B cell (primary cell): ENCODE results near the gene TMC7. TPM values are rescaled to one million over a fixed set of nuclear protein-coding genes. Genes with fewer than 3 reads are reported as not detected.

ENCODE experiments used
- ATAC-seq: fragments of 200-7000 bp; cut with Tn5 transposase; one replicate; pipeline ENCODE4 v1.10.0; 2021; ENCODE audit warnings: low read depth, mild to moderate bottlenecking, moderate number of reproducible peaks, moderate library complexity
- CTCF ChIA-PET: fragments of 350-600 bp; sonication (Branson Sonifier 250); formaldehyde crosslinking; loops from one replicate; lab custom pipeline; 2021; ENCODE audit warnings: antibody characterized with exemption, inconsistent platforms; lab: Charles Lee
- POLR2A ChIA-PET: fragments of 350-600 bp; sonication (Branson Sonifier 250); formaldehyde crosslinking; loops from one replicate; lab custom pipeline; 2021; ENCODE audit warnings: antibody characterized with exemption; lab: Charles Lee
- DNase-seq: peaks from one replicate; pipeline ENCODE4 v3.0.0; 2013
- H2AFZ ChIP-seq: 2 replicates; pipeline ENCODE4 v1.6.1; 2012; ENCODE audit warnings: mild to moderate bottlenecking, low read depth, low read length; ENCODE audit not compliant: insufficient read depth, poor library complexity, severe bottlenecking
- H3K27ac ChIP-seq, 2 donors: 1 replicate in 1 of 2; 2 replicates in 1 of 2; pipeline ENCODE4 v1.5.1; 2012 to 2013; ENCODE audit warnings: low read length in 2 of 2, mild to moderate bottlenecking in 2 of 2, moderate library complexity in 1 of 2
- H3K27me3 ChIP-seq, 4 experiments: fragments of 200-600 bp in 1 of 4; sonication (generic) in 1 of 4; replicated peaks in 1 of 4; 1 replicate in 2 of 4; 2 replicates in 2 of 4; pipeline versions ENCODE4 v1.6.1 to v1.7.0; 2013 to 2016; ENCODE audit warnings: low read length in 3 of 4, mild to moderate bottlenecking in 2 of 4, mixed read lengths in 1 of 4, moderate library complexity in 1 of 4; ENCODE audit not compliant: insufficient read depth in 4 of 4, control insufficient read depth in 3 of 4; ENCODE audit errors: control extremely low read depth in 1 of 4
- H3K36me3 ChIP-seq, 2 experiments: replicated peaks in 1 of 2; 1 replicate in 1 of 2; 2 replicates in 1 of 2; pipeline versions ENCODE4 v1.6.1 to v1.7.1; 2013; ENCODE audit warnings: low read length in 1 of 2; ENCODE audit not compliant: insufficient read depth in 2 of 2, control insufficient read depth in 1 of 2; ENCODE audit errors: control extremely low read depth in 1 of 2, extremely low read depth in 1 of 2
- H3K4me1 ChIP-seq, 2 donors: fragments of 200-600 bp in 1 of 2; sonication (generic) in 1 of 2; 1 replicate in 1 of 2; 2 replicates in 1 of 2; pipeline versions ENCODE4 v1.5.1 to v1.6.1; 2013 to 2017; ENCODE audit warnings: low read length in 2 of 2; ENCODE audit not compliant: control insufficient read depth in 2 of 2, insufficient read depth in 2 of 2
- H3K4me2 ChIP-seq: replicated peaks from 2 replicates; pipeline ENCODE3; 2012; ENCODE audit warnings: mild to moderate bottlenecking, low read depth, low read length; ENCODE audit not compliant: poor library complexity, severe bottlenecking
- H3K4me3 ChIP-seq, 5 experiments: fragments of 200-600 bp in 1 of 5; sonication (generic) in 1 of 5; 1 replicate in 3 of 5; 2 replicates in 2 of 5; pipeline versions ENCODE4 v1.5.1 to v1.7.0; 2011 to 2016; ENCODE audit warnings: low read length in 4 of 5, mild to moderate bottlenecking in 4 of 5, low read depth in 2 of 5, control low read depth in 1 of 5, moderate library complexity in 1 of 5; ENCODE audit not compliant: insufficient read depth in 1 of 5; ENCODE audit errors: control extremely low read depth in 1 of 5, extremely low read depth in 1 of 5
- H3K79me2 ChIP-seq: fragments of 200-600 bp; sonication (generic); one replicate; pipeline ENCODE4 v1.6.0; 2016; ENCODE audit warnings: low read length; ENCODE audit not compliant: control insufficient read depth, insufficient read depth
- H3K9ac ChIP-seq: fragments of 200-600 bp; sonication (generic); 2 replicates; pipeline ENCODE4 v1.6.1; 2017; ENCODE audit warnings: mild to moderate bottlenecking, low read length, moderate library complexity
- H3K9me3 ChIP-seq, 3 donors: one replicate each; pipeline versions ENCODE4 v1.6.1 to v1.7.1; 2013; ENCODE audit warnings: low read length in 2 of 3; ENCODE audit not compliant: control insufficient read depth in 2 of 3, insufficient read depth in 1 of 3; ENCODE audit errors: control extremely low read depth in 1 of 3
- H4K20me1 ChIP-seq: 2 replicates; pipeline ENCODE4 v1.6.0; 2012; ENCODE audit warnings: mild to moderate bottlenecking, low read length; ENCODE audit not compliant: insufficient read depth, control insufficient read depth, poor library complexity, severe bottlenecking
- H3K27ac Mint-ChIP-seq: one replicate; pipeline ENCODE4 v1.8.0; 2021; ENCODE audit warnings: mixed read lengths
- H3K27me3 Mint-ChIP-seq: one replicate; pipeline ENCODE4 v1.8.0; 2021; ENCODE audit warnings: mixed read lengths
- H3K4me1 Mint-ChIP-seq: one replicate; pipeline ENCODE4 v1.8.0; 2021; ENCODE audit warnings: mixed read lengths
- H3K4me3 Mint-ChIP-seq: one replicate; pipeline ENCODE4 v1.8.0; 2021; ENCODE audit warnings: mixed read lengths
- H3K9me3 Mint-ChIP-seq: one replicate; pipeline ENCODE4 v1.8.0; 2022; ENCODE audit warnings: mixed read lengths; ENCODE audit not compliant: insufficient read depth
- CTCF ChIP-seq: fragments of 200-600 bp; IDR thresholded peaks from one replicate; pipeline ENCODE4 v1.8.0; 2022; ENCODE audit warnings: antibody characterized with exemption, mild to moderate bottlenecking
- EZH2 ChIP-seq: IDR thresholded peaks from 2 replicates; pipeline ENCODE4 v1.6.1; 2012; ENCODE audit warnings: borderline replicate concordance, low read depth, mild to moderate bottlenecking, moderate library complexity, low read length; ENCODE audit not compliant: insufficient read depth, poor library complexity, severe bottlenecking
- WGBS: methylation state at CpG from one replicate; pipeline ENCODE4 v1.1.5; 2013; ENCODE audit warnings: missing lambda C conversion rate; ENCODE audit not compliant: insufficient coverage; 5-methylcytosine and 5-hydroxymethylcytosine counted together
- intact Hi-C: fragments of 100-400 bp; cut with micrococcal nuclease; formaldehyde crosslinking; loops from one replicate; pipeline ENCODE4 v1.10.0; 2022
- polyA plus RNA-seq: library from polyadenylated mRNA; depleted of rRNA; stranded (reverse); fragments of >200 nt; gene quantifications from 2 replicates; pipeline ENCODE4 v1.2.3, GENCODE V29; 2012
- total RNA-seq, 2 donors: library from RNA; stranded (reverse); fragments of 120-200 nt in 1 of 2; gene quantifications; 1 replicate in 1 of 2; 2 replicates in 1 of 2; pipeline versions ENCODE4 v1.2.3 to v1.2.4, GENCODE V29; 2013 to 2022

Gene TMC7
- total and polyA plus RNA-seq, 2 donors (not counting 1 experiment from before 2014, with no cell fraction given), result not detected

DNA sequence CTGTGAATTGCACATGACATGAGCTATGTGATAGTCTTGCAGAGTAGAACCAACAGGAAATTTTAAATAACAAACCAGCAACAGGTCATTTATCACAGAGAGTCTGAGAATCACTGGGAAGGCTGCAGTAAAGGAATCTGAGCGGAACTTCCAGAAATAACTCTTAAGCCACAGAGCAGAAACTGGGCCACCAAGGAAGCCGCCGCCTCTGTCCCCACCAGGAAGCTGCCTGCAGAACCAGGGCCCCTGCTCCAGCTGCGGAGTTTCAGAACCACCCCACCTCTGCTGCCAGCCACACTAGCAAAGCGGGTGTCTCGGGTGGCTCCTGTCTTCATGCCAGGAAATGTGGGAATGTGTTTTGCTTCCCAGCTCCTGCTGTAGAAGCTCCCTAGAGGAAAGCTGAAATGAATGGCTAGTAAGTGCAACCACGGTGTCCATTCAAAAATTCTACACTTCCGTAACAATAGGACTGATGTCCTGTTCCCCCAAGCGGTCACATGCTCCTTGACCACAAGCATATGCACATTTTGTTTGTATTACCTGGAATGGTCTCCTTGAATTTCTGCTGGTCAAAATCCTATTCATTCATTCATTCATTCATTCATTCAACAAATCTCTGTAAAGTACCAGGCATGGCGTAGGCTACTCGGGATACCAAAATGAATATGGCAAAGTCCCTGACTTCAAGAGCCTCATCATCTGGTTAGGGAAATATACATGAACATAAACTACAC, 122.3 kb downstream of the TMC7 start:
- Histone ChIP-seq H3K9me3 (no peaks in the 10 kb centered on the region), H3K79me2 (no peaks in the 10 kb centered on the region), H3K27me3 (no peaks in the 10 kb centered on the region), H4K20me1 (no peaks in the 10 kb centered on the region), H3K4me2 (no peak overlapping the region), H3K36me3 (no peaks in the 10 kb centered on the region), H3K9ac (no peak overlapping the region), H3K4me1 (no peaks in the 10 kb centered on the region), H3K4me3 (no peak overlapping the region), H2AFZ (no peak overlapping the region), H3K27ac (no peak overlapping the region)
- Mint-ChIP-seq H3K9me3 (no peaks in the 10 kb centered on the region), H3K4me3 (no peak overlapping the region), H3K27me3 (no peaks in the 10 kb centered on the region), H3K27ac (no peak overlapping the region), H3K4me1 (peaks cover 10% of the 10 kb centered on the region)
- CTCF ChIA-PET, result interaction anchor here (1.2 kb wide), 1 partner anchor 20 kb away, joined by 3 read pairs; no protein-coding TSS in a partner anchor
- no peak for DNase-seq
- intact Hi-C loops, result no loop called here
- no peak for ATAC-seq
- POLR2A ChIA-PET, result no interaction called here
- TF ChIP-seq EZH2, result no peak
- TF ChIP-seq CTCF, result no peak
- 59% methylated on average over 7 of the region's 11 CpGs for WGBS

- ChIA-PET CTCF (interaction anchor here (0.6 to 1.1 kb wide), 2 partner anchors 21 to 46 kb away, joined by 3 to 4 read pairs; no protein-coding TSS in a partner anchor), POLR2A (no interaction called here)
- peaks cover 10% of the 10 kb centered on the region for H3K4me1 Mint-ChIP-seq
- ATAC-seq (no peak), DNase-seq (no peak)
- Histone ChIP-seq H3K9me3 (no peaks in the 10 kb centered on the region), H3K9ac (no peak overlapping the region), H3K4me2 (no peak overlapping the region), H3K27me3 (peaks cover 0 to 3% (median 0%) of the 10 kb centered on the region in 4 experiments), H4K20me1 (no peaks in the 10 kb centered on the region), H3K36me3 (no peaks in the 10 kb centered on the region), H2AFZ (no peak overlapping the region), H3K27ac (no peak overlapping the region), H3K79me2 (no peaks in the 10 kb centered on the region), H3K4me3 (no peak overlapping the region), H3K4me1 (no peaks in the 10 kb centered on the region)
- TF ChIP-seq CTCF (no peak), EZH2 (no peak)
- intact Hi-C loops, result no loop called here
- H3K9me3 Mint-ChIP-seq, result no peaks in the 10 kb centered on the region
- H3K4me3 Mint-ChIP-seq, result no peak overlapping the region
- no peaks in the 10 kb centered on the region for H3K27me3 Mint-ChIP-seq
- WGBS, result 90% methylated on average over 2 of the region's 2 CpGs
- H3K27ac Mint-ChIP-seq, result no peak overlapping the region
These were observed 122.9 kb downstream of the TMC7 start for GRCh38 chr16:19106625-19107020.
